Brain microvascular endothelial cell (primary cell): ENCODE results near the gene ZNF664.

Source experiments
- DNase-seq: peaks from one replicate; pipeline ENCODE4 v3.0.0-alpha.2; 2020
- H3K27ac ChIP-seq: fragments of 250-450 bp; sonication (Bioruptor Pico); 2 replicates; pipeline ENCODE4 v1.5.1; 2020; ENCODE audit warnings: mild to moderate bottlenecking, moderate library complexity
- H3K27me3 ChIP-seq: fragments of 250-450 bp; sonication (Bioruptor Pico); replicated peaks from 2 replicates; pipeline ENCODE4 v1.5.1; 2020; ENCODE audit warnings: mild to moderate bottlenecking
- H3K36me3 ChIP-seq: fragments of 250-450 bp; sonication (Bioruptor Pico); replicated peaks from 2 replicates; pipeline ENCODE4 v1.5.1; 2020; ENCODE audit warnings: mild to moderate bottlenecking
- H3K4me3 ChIP-seq: 2 replicates; pipeline ENCODE4 v1.5.1; 2011; ENCODE audit warnings: low read depth, mild to moderate bottlenecking, control low read depth, low read length, moderate library complexity
- in situ Hi-C: cut with HindIII; loops from 2 replicates; pipeline ENCODE4 v1.10.0; 2017; ENCODE audit warnings: low sequenced_read_pairs, low pct_ligation_motif_present
- TF ChIP-seq, protein P1 (sequence below): IDR thresholded peaks from 2 replicates; pipeline ENCODE4 v1.5.1; 2011; ENCODE audit warnings: low read depth, mild to moderate bottlenecking, moderate library complexity, low read length, control low read depth, inconsistent platforms; ENCODE audit errors: missing control alignments

The ZNF664 gene

DNA sequence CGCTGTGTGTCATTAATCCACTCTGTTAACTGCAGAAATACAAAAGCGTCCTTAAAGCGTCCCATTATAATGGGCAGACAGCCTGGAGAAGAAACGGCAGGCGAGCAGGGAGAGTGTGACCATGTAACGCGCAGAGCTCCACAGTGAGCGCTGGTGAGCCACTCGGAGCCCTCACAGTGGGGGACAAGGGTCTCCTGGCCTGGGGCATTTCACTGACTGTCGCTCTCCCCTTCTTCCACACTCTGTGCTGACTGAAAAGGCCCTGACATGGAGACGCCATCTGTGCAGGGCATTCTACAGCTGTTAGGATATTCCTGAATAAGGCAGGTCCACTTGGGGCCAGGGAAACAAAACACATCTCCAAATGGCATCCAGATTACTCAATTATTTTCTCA is 24.6 kb upstream of the ZNF664 start:
- no peak overlapping the region for H3K27ac ChIP-seq
- no peak overlapping the region for H3K4me3 ChIP-seq
- in situ Hi-C loops: no loop called here
- H3K36me3 ChIP-seq: no peaks in the 10 kb centered on the region
- no peaks in the 10 kb centered on the region for H3K27me3 ChIP-seq
- TF ChIP-seq, protein P1, sequence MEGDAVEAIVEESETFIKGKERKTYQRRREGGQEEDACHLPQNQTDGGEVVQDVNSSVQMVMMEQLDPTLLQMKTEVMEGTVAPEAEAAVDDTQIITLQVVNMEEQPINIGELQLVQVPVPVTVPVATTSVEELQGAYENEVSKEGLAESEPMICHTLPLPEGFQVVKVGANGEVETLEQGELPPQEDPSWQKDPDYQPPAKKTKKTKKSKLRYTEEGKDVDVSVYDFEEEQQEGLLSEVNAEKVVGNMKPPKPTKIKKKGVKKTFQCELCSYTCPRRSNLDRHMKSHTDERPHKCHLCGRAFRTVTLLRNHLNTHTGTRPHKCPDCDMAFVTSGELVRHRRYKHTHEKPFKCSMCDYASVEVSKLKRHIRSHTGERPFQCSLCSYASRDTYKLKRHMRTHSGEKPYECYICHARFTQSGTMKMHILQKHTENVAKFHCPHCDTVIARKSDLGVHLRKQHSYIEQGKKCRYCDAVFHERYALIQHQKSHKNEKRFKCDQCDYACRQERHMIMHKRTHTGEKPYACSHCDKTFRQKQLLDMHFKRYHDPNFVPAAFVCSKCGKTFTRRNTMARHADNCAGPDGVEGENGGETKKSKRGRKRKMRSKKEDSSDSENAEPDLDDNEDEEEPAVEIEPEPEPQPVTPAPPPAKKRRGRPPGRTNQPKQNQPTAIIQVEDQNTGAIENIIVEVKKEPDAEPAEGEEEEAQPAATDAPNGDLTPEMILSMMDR: no peak
- DNase-seq: no peak

- Histone ChIP-seq H3K36me3 (no peaks in the 10 kb centered on the region), H3K27ac (no peak overlapping the region), H3K4me3 (no peak overlapping the region), H3K27me3 (no peaks in the 10 kb centered on the region)
- in situ Hi-C loops: no loop called here
- TF ChIP-seq, protein P1: no peak
- DNase-seq: no peak
These were observed 23.9 kb upstream of the ZNF664 start for GRCh38 chr12:123948796-123949769.

DNA sequence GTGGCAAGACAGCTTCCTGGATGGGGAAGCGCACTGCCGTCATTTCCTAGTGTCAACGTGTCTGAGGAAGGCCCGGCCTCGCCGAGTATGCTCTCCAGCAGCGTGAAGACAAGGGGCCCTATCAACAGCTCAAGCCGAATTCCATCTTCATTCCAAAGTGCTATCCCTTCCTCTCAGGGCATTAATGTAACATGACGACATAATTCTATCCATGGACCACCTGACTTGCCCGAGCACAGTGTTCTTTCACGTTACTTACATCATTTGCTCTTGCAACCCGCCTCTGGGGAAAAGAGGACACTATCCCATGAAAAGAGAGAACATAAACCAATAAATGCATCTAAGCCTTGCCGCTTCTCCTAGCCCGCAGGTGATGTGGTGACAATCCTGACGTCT is 23.2 kb upstream of the ZNF664 start:
- TF ChIP-seq, protein P1: no peak
- in situ Hi-C loops: no loop called here
- H3K4me3 ChIP-seq: no peak overlapping the region
- no peaks in the 10 kb centered on the region for H3K36me3 ChIP-seq
- no peaks in the 10 kb centered on the region for H3K27me3 ChIP-seq
- no peak overlapping the region for H3K27ac ChIP-seq
- DNase-seq: no peak

DNA sequence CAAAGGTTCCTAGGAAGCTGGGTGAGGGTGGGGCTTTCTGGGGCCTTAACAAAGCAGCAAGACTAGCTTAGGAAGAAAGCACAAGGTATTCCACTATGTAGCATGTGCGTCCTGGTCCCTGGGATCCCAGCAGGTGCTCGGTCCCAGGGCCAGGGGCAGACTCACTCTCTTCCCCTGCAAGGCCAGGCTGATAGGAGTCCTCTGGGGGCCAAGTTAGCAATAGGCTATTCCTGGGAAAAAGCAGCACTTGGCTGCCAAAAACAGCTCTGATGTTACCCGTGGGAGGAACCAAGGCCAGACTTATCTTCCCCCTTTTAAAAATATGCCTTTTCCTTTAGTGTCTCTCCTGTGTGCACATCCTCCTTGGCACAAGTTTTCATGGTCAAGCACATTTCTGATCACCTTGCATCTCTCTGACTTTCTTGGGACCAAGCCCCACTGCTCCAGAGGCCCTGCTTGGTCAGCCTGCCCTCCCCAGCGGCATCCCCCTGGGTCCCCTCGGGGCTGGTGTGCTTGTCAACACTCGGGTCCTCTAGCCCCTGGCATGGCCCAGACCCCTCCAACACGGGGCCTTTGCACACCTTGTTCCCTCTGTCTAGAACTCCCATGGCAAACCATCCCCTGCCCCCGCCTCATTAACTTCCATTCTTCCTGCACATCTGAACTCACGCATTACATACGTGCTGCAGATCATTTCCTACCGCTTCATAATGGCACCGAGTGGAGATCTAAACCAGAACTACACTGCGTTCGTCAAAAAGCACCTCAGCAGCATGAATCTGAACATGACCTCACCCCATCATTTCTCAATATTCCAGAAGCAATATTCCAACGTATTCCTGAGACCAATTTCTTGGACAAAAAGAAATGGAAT is 22.3 kb upstream of the ZNF664 start:
- no peak for DNase-seq
- no peaks in the 10 kb centered on the region for H3K36me3 ChIP-seq
- TF ChIP-seq, protein P1: no peak
- no peaks in the 10 kb centered on the region for H3K27me3 ChIP-seq
- in situ Hi-C loops: no loop called here
- no peak overlapping the region for H3K4me3 ChIP-seq
- no peak overlapping the region for H3K27ac ChIP-seq

DNA sequence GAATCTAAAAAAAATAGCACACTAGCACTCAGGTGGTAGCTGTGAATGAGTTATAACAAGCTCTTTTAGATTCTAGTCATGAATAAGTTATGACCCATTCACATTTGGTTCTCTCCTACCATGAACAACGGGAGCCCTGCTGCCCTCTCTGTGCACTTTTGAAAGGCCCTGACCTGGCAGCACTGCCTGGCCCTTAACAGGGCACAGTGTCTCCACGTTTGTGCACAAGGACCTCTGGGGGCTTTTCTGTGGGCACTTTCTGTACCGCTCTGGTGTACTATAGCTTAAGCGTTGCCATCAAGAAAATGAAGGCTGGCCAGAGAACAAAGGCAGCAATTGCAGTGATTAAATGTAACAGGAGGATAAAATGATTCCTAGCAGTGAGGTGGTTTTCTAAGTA is 21.5 kb upstream of the ZNF664 start:
- in situ Hi-C loops: no loop called here
- Histone ChIP-seq H3K27me3 (no peaks in the 10 kb centered on the region), H3K4me3 (no peak overlapping the region), H3K27ac (no peak overlapping the region), H3K36me3 (no peaks in the 10 kb centered on the region)
- TF ChIP-seq, protein P1: no peak
- DNase-seq: no peak
